Measurements from ENCODE around the gene PHLPP1.

- TF ChIP-seq POLR2A (IDR thresholded peaks at IDR 0.05) (no peak), CTCF (IDR thresholded peaks at IDR 0.05) (no peak), EP300 (IDR thresholded peaks at IDR 0.05) (no peak)
Observed at GRCh38 chr18:62720048-62720447, 4.7 kb downstream of the PHLPP1 start.

All from ovary (tissue), 3 donors.